H1 (cell line): ENCODE results near the gene GALNT11. TPM values are rescaled to one million over a fixed set of nuclear protein-coding genes. Genes with fewer than 3 reads are reported as not detected.

ENCODE experiments used
- CTCF ChIA-PET: fragments of 300-600 bp; sonication (Branson Sonifier 250); formaldehyde crosslinking; loops from one replicate; lab custom pipeline; 2021; ENCODE audit not compliant: partially characterized antibody; lab: Charles Lee
- POLR2A ChIA-PET: fragments of 300-600 bp; sonication (Branson Sonifier 250); formaldehyde crosslinking; loops from one replicate; lab custom pipeline; 2021; ENCODE audit warnings: inconsistent platforms; ENCODE audit not compliant: partially characterized antibody; lab: Charles Lee
- DNase-seq, 2 experiments: peaks; one replicate each; pipeline versions ENCODE4 v3.0.0 to v3.0.0-alpha.2; 2010 to 2022; ENCODE audit warnings: low spot score in 2 of 2, low read depth in 1 of 2, mixed read lengths in 1 of 2
- FAIRE-seq: peaks from 2 replicates; lab custom pipeline; 2011; peaks lifted over from hg19 to GRCh38; lab: Jason Lieb, UNC
- H2AFZ ChIP-seq: 2 replicates; pipeline ENCODE4 v1.8.1; 2012; ENCODE audit warnings: low read length, inconsistent platforms
- H2AK5ac ChIP-seq: 2 replicates; pipeline ENCODE4 v1.6.1; 2013; ENCODE audit warnings: low read depth, low read length
- H2BK120ac ChIP-seq: replicated peaks from 2 replicates; pipeline ENCODE3; 2013; ENCODE audit warnings: low read depth, low read length, inconsistent platforms
- H2BK12ac ChIP-seq: 2 replicates; pipeline ENCODE4 v1.6.1; 2013; ENCODE audit warnings: low read depth, low read length
- H2BK15ac ChIP-seq: 2 replicates; pipeline ENCODE4 v1.6.1; 2013; ENCODE audit warnings: low read length
- H2BK20ac ChIP-seq: 2 replicates; pipeline ENCODE4 v1.6.1; 2013; ENCODE audit warnings: low read length
- H2BK5ac ChIP-seq: 2 replicates; pipeline ENCODE4 v1.6.1; 2013; ENCODE audit warnings: low read depth, low read length
- H3K14ac ChIP-seq: 2 replicates; pipeline ENCODE4 v1.6.1; 2013; ENCODE audit warnings: inconsistent platforms; ENCODE audit not compliant: insufficient read length
- H3K18ac ChIP-seq: 2 replicates; pipeline ENCODE4 v1.6.1; 2013; ENCODE audit warnings: low read length; ENCODE audit errors: extremely low read depth
- H3K23ac ChIP-seq: 2 replicates; pipeline ENCODE4 v1.6.1; 2013; ENCODE audit warnings: inconsistent platforms; ENCODE audit not compliant: insufficient read length
- H3K23me2 ChIP-seq: 2 replicates; pipeline ENCODE4 v1.6.1; 2013; ENCODE audit warnings: low read depth, low read length
- H3K27ac ChIP-seq: 2 replicates; pipeline ENCODE4 v1.6.1; 2011; ENCODE audit warnings: low read depth, low read length, inconsistent platforms
- H3K27me3 ChIP-seq, 4 experiments: replicated peaks in 1 of 4; 1 replicate in 1 of 4; 2 replicates in 3 of 4; pipeline versions ENCODE4 v1.6.1 to v1.8.1; 2011 to 2013; ENCODE audit warnings: low read length in 3 of 4, mild to moderate bottlenecking in 3 of 4, inconsistent platforms in 2 of 4, mixed read lengths in 2 of 4, moderate library complexity in 1 of 4; ENCODE audit not compliant: control insufficient read depth in 3 of 4, insufficient read depth in 3 of 4; ENCODE audit errors: extremely low read depth in 1 of 4
- H3K36me3 ChIP-seq, 4 experiments: 2 replicates each; pipeline versions ENCODE4 v1.6.1 to v1.8.1; 2011 to 2013; ENCODE audit warnings: mild to moderate bottlenecking in 4 of 4, low read length in 3 of 4, moderate library complexity in 2 of 4, control low read depth in 1 of 4, inconsistent platforms in 1 of 4; ENCODE audit not compliant: insufficient read depth in 4 of 4, control insufficient read depth in 2 of 4
- H3K4ac ChIP-seq: replicated peaks from 2 replicates; pipeline ENCODE3; 2013; ENCODE audit warnings: low read length, low read depth, mixed read lengths, inconsistent platforms; ENCODE audit not compliant: insufficient read length
- H3K4me1 ChIP-seq, 4 experiments: replicated peaks in 1 of 4; 1 replicate in 1 of 4; 2 replicates in 3 of 4; pipeline versions ENCODE4 v1.6.1 to v1.8.1; 2011 to 2013; ENCODE audit warnings: low read length in 3 of 4, inconsistent platforms in 2 of 4, mixed read lengths in 1 of 4; ENCODE audit not compliant: insufficient read depth in 4 of 4, control insufficient read depth in 3 of 4
- H3K4me2 ChIP-seq, 2 experiments: 2 replicates each; pipeline versions ENCODE4 v1.6.1 to v1.8.1; 2011 to 2013; ENCODE audit warnings: low read depth in 2 of 2, low read length in 2 of 2, control low read depth in 1 of 2, inconsistent platforms in 1 of 2, mild to moderate bottlenecking in 1 of 2; ENCODE audit not compliant: insufficient read depth in 1 of 2
- H3K4me3 ChIP-seq, 4 experiments: fragments of 200-600, 300-600 bp in 1 of 4; sonication (generic), shearing (Covaris generic), sonication (Bioruptor Twin) in 1 of 4; 2 replicates each; pipeline versions ENCODE4 v1.5.1 to v1.8.1; 2011 to 2016; ENCODE audit warnings: low read length in 4 of 4, low read depth in 3 of 4, control low read depth in 2 of 4, inconsistent platforms in 2 of 4, mild to moderate bottlenecking in 2 of 4, mixed read lengths in 1 of 4, moderate library complexity in 1 of 4; ENCODE audit not compliant: insufficient read depth in 2 of 4; ENCODE audit errors: extremely low read depth in 1 of 4
- H3K56ac ChIP-seq: replicated peaks from 2 replicates; pipeline ENCODE3; 2013; ENCODE audit warnings: low read depth, mild to moderate bottlenecking, mixed read lengths, low read length, inconsistent platforms; ENCODE audit not compliant: insufficient read length
- H3K79me1 ChIP-seq: 2 replicates; pipeline ENCODE4 v1.6.1; 2013; ENCODE audit warnings: low read depth, low read length, control low read depth
- H3K79me2 ChIP-seq, 2 experiments: 2 replicates each; pipeline versions ENCODE4 v1.6.1 to v1.8.1; 2012 to 2013; ENCODE audit warnings: low read length in 2 of 2, mild to moderate bottlenecking in 2 of 2, inconsistent platforms in 1 of 2; ENCODE audit not compliant: insufficient read depth in 2 of 2, control insufficient read depth in 1 of 2
- H3K9ac ChIP-seq, 4 experiments: replicated peaks in 1 of 4; 1 replicate in 1 of 4; 2 replicates in 3 of 4; pipeline versions ENCODE4 v1.6.1 to v1.8.1; 2011 to 2013; ENCODE audit warnings: low read depth in 3 of 4, low read length in 3 of 4, control low read depth in 2 of 4, mild to moderate bottlenecking in 2 of 4, moderate library complexity in 2 of 4, inconsistent platforms in 1 of 4; ENCODE audit errors: extremely low read depth in 1 of 4
- H3K9me3 ChIP-seq, 2 experiments: 2 replicates each; pipeline versions ENCODE4 v1.6.1 to v1.8.1; 2012 to 2013; ENCODE audit warnings: mild to moderate bottlenecking in 2 of 2, moderate library complexity in 2 of 2, control low read depth in 1 of 2, inconsistent platforms in 1 of 2, low read depth in 1 of 2, low read length in 1 of 2, mixed read lengths in 1 of 2; ENCODE audit not compliant: insufficient read depth in 2 of 2
- H4K20me1 ChIP-seq, 2 experiments: replicated peaks in 1 of 2; 2 replicates each; pipeline versions ENCODE3 to v1.8.1; 2011 to 2013; ENCODE audit warnings: inconsistent platforms in 2 of 2, low read length in 2 of 2, mild to moderate bottlenecking in 1 of 2; ENCODE audit not compliant: insufficient read depth in 2 of 2, control insufficient read depth in 1 of 2
- H4K5ac ChIP-seq: 2 replicates; pipeline ENCODE4 v1.6.1; 2013; ENCODE audit warnings: low read length, low read depth, mixed read lengths, inconsistent platforms; ENCODE audit not compliant: insufficient read length
- H4K8ac ChIP-seq: 2 replicates; pipeline ENCODE4 v1.8.0; 2013; ENCODE audit warnings: mild to moderate bottlenecking, moderate library complexity, low read length, inconsistent platforms; ENCODE audit not compliant: insufficient read depth; ENCODE audit errors: extremely low read depth
- H4K91ac ChIP-seq: replicated peaks from 2 replicates; pipeline ENCODE3; 2013; ENCODE audit warnings: low read length, mixed read lengths, inconsistent platforms; ENCODE audit not compliant: insufficient read length
- CHD1 ChIP-seq: IDR thresholded peaks from 2 replicates; pipeline ENCODE4 v1.6.1; 2012; ENCODE audit warnings: low read depth, low read length, improper control_type of control experiment
- PHF8 ChIP-seq: fragments of 200-600 bp; sonication (generic); conservative IDR thresholded peaks from 2 replicates; pipeline ENCODE4 v1.7.1; 2012; ENCODE audit warnings: low read depth, mild to moderate bottlenecking, inconsistent platforms, low read length, moderate library complexity
- TEAD4 ChIP-seq: IDR thresholded peaks from 2 replicates; pipeline ENCODE4 v1.6.1; 2012; ENCODE audit warnings: low read depth, low read length, inconsistent platforms, mixed read lengths
- WGBS, 2 experiments: shearing (Covaris generic) in 1 of 2; methylation state at CpG; one replicate each; pipeline versions ENCODE4 v1.1.6 to v1.1.7; 2013 to 2015; ENCODE audit warnings: low lambda C conversion rate in 2 of 2, mixed read lengths in 2 of 2, inconsistent platforms in 1 of 2, low coverage in 1 of 2, missing lambda C conversion rate in 1 of 2; ENCODE audit not compliant: insufficient replicate concordance in 2 of 2, insufficient coverage in 1 of 2, insufficient read length in 1 of 2; ENCODE audit errors: extremely low coverage in 1 of 2, missing lambda C conversion rate in 1 of 2; 5-methylcytosine and 5-hydroxymethylcytosine counted together
- polyA plus RNA-seq, 7 experiments: library from polyadenylated mRNA; depleted of rRNA in 3 of 7; stranded (reverse) in 5 of 7; unstranded in 2 of 7; fragments of >200 nt in 5 of 7; fragments of 200-250 nt in 2 of 7; gene quantifications; 1 replicate in 5 of 7; 2 replicates in 1 of 7; 4 replicates in 1 of 7; pipeline versions ENCODE4 v1.2.1 to v1.2.3, GENCODE V29; 2011 to 2013; ENCODE audit warnings: missing spikeins in 2 of 7, mixed read lengths in 2 of 7
- total RNA-seq: library from RNA; stranded (reverse); fragmentation: NEBNext Ultra II Directional; extraction: Animal tissue kit (Norgen Biotek cat#: 25700); gene quantifications from 2 replicates; pipeline ENCODE4 v1.2.1, GENCODE V29; 2021
- TF ChIP-seq, protein P1 (sequence below): IDR thresholded peaks from 2 replicates; pipeline ENCODE4 v1.6.1; 2011; ENCODE audit warnings: low read length, improper control_type of control experiment

The GALNT11 gene
- total and polyA plus RNA-seq, 2 of the 8 experiments (the other 6 are each of a cell fraction or from before 2014, with no cell fraction given), result 20.5 to 23.2 TPM

DNA sequence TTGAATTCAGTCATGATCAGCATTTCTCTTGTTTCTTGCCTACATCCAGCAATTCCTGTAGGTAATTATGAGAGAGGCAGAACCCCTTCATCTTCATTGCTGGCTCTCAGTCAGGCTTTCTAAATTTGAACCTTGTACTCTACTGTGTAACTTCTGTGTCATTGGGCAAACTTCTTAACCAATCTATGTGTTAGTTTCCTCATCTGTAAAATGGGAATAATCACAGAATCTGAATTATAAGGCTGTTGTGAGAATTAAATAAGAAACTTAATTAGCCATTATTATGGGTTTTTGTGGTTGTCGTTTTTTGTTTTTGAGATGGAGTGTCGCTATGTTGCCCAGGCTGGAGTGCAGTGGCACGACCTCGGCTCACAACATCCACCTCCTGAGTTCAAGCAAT is 11.5 kb upstream of the GALNT11 start:
- H2AFZ ChIP-seq, result no peak overlapping the region
- no peak overlapping the region for H2BK5ac ChIP-seq
- H4K20me1 ChIP-seq, result no peaks in the 10 kb centered on the region
- H2BK15ac ChIP-seq, result no peak overlapping the region
- H3K79me2 ChIP-seq, result no peaks in the 10 kb centered on the region
- no peak overlapping the region for H4K8ac ChIP-seq
- H3K18ac ChIP-seq, result no peak overlapping the region
- H3K56ac ChIP-seq, result no peak overlapping the region
- H2BK12ac ChIP-seq, result no peak overlapping the region
- no peak overlapping the region for H3K4me2 ChIP-seq
- no peak for FAIRE-seq
- H3K27me3 ChIP-seq, result no peaks in the 10 kb centered on the region
- H2BK120ac ChIP-seq, result no peak overlapping the region
- H2BK20ac ChIP-seq, result no peak overlapping the region
- DNase-seq, result no peak
- H3K4me1 ChIP-seq, result no peaks in the 10 kb centered on the region
- no peaks in the 10 kb centered on the region; a peak in 1 of 4 replicates for H3K9me3 ChIP-seq
- 89% methylated on average over 4 of the region's 4 CpGs; no CpG with 5 or more reads in 1 of the 2 experiments for WGBS, 2 experiments
- H3K23me2 ChIP-seq, result no peaks in the 10 kb centered on the region; the same call in 1 of the 2 replicates
- H3K79me1 ChIP-seq, result no peaks in the 10 kb centered on the region
- H3K4ac ChIP-seq, result no peak overlapping the region
- no peak overlapping the region for H3K14ac ChIP-seq
- H4K91ac ChIP-seq, result no peak overlapping the region
- no peak overlapping the region for H4K5ac ChIP-seq
- no peak overlapping the region for H3K9ac ChIP-seq
- no peak overlapping the region for H3K23ac ChIP-seq
- POLR2A ChIA-PET, result no interaction called here
- H3K4me3 ChIP-seq, result no peak overlapping the region
- CTCF ChIA-PET, result no interaction called here
- H3K36me3 ChIP-seq, result no peaks in the 10 kb centered on the region
- no peak overlapping the region for H2AK5ac ChIP-seq
- no peak overlapping the region for H3K27ac ChIP-seq
- no peak for TF ChIP-seq TEAD4
- no peak for TF ChIP-seq PHF8
- TF ChIP-seq, protein P1, sequence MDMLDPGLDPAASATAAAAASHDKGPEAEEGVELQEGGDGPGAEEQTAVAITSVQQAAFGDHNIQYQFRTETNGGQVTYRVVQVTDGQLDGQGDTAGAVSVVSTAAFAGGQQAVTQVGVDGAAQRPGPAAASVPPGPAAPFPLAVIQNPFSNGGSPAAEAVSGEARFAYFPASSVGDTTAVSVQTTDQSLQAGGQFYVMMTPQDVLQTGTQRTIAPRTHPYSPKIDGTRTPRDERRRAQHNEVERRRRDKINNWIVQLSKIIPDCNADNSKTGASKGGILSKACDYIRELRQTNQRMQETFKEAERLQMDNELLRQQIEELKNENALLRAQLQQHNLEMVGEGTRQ, result no peak
- no peak for TF ChIP-seq CHD1
